SKM-1 treated with dmso at 0.1 percent for 144 hours (cell line): ENCODE results near the gene GAREM1.
"Not testable (repeated sequence)": the region's sequence is repeated elsewhere in the genome, so short reads cannot be mapped to it uniquely, and the experiment has no call there.

Experiments used
- DNase-seq: peaks from one replicate; lab custom pipeline; 2025; ENCODE audit not compliant: unreplicated experiment; lab: John Stamatoyannopoulos, UW

Gene GAREM1

GRCh38 chr18:32295604-32296003 lies 175.1 kb downstream of the GAREM1 start:
- no peak for DNase-seq

DNA sequence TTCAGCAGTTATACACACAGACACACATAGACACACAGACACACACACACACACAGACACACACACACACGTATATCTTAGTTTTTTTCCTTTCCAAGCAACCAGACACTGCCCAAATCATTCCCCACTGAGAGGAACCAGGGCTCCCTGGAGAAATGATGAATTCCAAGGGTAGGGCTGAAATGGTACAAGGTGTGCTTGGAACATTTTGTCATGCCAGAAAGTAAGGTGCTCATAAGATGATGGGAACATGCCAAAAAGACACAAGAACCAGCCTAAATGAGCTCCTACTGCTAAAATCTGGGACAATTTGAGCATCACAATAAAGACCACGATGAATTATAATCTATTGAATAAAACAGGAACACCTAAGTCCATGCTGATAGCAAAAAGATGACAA lies 177.6 kb downstream of the GAREM1 start:
- no peak for DNase-seq

DNA sequence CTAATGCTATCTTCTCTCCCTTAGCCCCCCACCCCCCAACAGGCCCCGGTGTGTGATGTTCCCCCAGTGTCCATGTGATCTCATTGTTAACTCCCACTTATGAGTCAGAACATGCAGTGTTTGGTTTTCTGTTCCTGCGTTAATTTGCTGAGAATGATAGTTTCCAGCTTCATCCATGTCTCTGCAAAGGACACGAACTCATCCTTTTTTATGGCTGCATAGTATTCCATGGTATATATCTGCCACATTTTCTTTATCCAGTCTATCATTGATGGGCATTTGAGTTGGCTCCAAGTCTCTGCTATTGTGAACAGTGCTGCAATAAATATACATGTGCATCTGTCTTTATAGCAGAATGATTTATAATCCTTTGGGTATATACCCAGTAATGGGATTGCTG lies 179.1 kb downstream of the GAREM1 start:
- DNase-seq: not testable (repeated sequence)

DNA sequence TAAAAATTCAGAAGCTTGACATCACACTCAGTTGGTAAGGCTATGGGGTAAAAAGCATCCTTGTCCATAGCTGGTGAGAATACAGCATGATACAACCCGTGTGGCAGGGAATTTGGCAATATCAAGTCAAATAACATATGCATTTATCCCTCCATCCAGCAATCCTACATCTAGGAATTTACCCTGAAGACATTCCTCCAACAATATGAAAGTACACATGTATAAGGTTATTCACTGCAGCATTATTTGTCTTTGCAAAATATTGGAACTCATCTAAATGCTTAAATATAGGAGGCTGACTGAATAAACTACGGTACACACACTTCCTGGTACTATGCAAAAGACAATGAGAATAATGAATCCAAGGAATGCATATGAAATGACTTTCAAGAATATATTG lies 179.9 kb downstream of the GAREM1 start:
- DNase-seq: no peak

GRCh38 chr18:32289483-32290075 lies 181.1 kb downstream of the GAREM1 start:
- DNase-seq: peak; percentile 63

DNA sequence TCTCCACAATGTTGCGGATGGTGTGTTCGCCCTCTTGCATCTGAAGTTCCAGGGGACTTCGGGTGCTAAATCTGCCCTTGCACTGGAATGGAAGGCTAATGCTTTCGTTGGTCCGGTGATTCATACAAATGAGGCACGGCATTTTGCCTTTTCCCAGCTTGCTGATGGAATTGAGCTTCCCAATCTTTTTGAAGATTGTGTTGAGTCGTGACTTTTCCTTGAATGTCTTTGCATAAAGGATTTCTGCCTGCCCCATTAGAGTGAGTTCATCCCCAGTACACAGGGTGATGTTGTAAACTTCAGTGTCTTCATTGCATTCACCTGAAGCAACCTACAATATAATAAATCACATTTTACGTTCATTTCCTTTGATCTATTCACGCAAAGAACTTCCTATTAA lies 182.8 kb downstream of the GAREM1 start:
- DNase-seq: no peak

- DNase-seq: no peak
These were observed 183.4 kb downstream of the GAREM1 start for GRCh38 chr18:32287249-32287648.

DNA sequence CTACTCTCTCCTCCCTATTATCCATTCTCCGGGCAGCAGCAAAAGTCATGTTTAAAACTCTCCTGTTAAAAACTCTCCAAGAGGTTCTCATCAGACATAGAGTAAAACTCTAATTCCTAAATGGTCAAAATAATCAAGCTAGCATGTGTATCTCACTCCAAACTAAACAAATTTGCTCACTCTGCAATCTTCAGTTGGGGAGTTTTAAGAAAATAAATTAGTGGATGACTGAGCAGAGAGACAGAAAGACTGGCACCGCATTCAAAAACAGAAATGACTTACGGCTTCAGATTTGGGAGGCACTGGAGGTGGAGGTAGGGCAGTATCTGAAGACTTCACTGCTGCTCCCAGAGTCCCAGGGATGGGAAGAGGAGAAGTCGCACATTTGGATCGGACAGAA lies 183.9 kb downstream of the GAREM1 start:
- no peak for DNase-seq

DNA sequence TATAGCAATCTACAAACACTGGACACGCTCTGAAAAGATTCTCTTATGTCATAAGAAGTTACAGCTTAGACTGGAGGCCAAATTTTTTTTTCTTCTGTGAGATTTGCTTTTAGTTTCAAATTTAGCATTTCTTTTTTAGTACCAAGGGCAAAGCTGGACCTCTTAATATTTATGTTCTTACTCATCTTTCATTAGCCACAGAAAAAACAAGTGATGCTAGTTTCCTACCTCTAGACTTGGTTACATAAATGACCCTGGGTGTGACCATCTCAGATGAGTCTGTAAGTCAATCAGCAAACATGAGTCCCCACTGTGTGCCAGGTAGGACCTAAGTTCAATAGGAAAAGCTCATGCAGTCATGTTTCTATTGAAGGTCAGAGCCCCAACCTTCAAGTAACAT lies 186.4 kb downstream of the GAREM1 start:
- DNase-seq: no peak

DNA sequence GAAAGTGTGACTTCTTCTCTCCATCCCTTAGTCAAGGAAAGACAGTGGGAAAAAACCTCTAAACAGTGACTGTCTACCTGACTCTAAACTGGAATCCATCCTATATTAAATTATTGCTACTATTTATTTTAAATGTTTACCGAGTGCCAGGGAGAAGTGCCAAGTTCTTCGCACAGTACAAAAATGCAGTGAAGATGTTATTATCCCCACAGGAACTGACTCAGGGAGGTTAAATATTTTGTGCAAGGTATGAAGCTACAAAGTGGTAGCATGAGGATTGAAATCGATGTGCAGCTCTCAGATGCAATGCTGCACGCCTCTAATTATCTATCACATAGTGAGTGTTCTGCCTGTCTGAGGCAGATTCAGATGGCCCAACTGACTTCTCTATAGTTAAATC lies 189.8 kb downstream of the GAREM1 start:
- no peak for DNase-seq

GRCh38 chr18:32280188-32280783 lies 190.4 kb downstream of the GAREM1 start:
- DNase-seq: no peak

DNA sequence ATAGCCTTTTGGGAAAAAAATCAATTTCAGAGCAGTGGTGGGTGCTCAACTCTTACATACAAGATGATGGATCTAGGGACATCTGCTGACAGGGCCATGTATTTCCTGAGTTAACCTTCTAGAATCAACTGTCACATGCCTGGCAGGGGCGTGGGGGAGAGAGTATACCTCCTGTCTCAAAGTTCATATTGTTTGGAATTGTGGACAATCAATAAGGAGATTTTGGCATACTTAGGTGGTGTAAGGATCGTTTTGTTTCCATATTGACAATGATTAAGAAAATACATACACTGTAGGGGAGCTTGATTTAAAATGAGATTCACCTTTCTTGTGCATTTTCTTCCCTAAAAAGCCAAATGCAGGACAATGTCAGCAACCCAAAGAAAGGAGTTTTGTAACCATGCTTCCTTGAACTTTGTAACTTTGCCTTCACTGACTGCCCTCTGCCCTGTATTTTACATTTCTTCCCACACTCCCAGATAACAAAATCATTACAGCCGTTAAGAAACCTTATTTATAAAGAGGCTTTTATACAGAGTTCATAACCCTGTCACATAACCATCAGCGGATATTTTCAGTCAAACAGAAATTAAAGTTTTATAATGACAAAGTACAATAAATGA lies 192.4 kb downstream of the GAREM1 start:
- no peak for DNase-seq

GRCh38 chr18:32277549-32277948 lies 193.1 kb downstream of the GAREM1 start:
- no peak for DNase-seq

DNA sequence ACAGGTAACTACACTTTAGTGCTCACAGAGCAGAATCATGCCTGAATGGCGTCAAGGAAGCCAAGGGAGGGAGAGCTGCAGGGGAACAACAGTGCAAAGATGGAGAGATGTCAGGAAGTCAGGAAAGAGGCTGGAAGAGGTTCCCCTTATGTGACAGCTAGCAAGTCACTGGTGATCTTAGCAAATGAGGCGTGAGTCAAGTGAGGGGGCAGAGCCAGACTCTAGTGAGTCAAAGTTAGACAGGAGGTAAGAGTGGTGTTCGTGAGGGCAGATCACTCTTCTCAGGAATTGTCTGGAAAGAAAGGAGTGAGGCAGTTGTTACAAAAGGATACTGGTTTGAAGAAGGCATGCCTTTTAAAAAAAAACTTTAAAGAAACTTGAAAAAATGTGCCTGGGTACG lies 193.8 kb downstream of the GAREM1 start:
- no peak for DNase-seq

GRCh38 chr18:32276256-32276655 lies 194.4 kb downstream of the GAREM1 start:
- DNase-seq: no peak

DNA sequence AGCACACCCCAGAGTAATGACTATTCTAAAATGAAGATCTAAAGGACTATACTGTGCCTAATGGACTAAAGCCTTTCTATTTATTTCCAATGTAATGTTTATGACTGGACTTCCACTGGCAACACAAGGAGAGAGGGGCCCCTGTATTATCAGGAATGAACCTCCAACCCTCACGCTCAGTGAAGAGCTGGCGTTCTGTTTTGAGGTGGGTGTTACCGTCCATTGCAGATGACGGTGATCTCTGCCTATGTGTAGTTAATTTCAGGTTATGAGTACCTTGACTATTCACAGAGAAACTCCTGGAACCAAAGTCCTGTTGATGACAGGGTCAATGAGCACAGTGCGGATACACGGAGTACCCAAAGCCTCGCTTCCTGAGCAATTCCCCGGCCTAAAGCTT lies 195.5 kb downstream of the GAREM1 start:
- DNase-seq: no peak

- DNase-seq: no peak
These were observed 196.4 kb downstream of the GAREM1 start for GRCh38 chr18:32274307-32274706.

DNA sequence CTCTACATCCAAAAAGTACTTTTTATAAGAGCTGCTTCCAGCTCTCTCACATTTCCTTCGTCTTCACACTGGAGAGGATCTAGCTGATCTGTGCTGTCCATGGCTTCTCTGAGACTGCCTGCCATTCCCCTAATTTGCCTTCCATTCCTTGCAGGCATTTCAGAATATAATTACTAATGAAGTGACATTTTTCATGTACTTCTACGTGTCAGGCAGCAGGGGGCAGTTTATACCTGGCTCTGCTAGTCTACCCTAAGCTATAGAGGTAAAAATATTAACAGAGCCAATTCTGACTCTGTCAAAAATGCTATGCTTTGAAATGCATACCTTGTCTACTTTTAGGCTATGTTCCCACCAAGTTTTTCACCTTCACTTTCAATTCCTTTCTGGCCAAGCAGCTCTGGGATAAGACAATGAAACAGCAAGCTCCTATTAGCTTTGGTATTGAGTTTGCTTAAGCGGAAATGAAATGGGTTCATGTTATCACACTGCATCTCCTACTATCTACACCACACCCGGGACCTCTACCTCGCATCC lies 198.9 kb downstream of the GAREM1 start:
- peak; percentile 65 for DNase-seq

- DNase-seq: no peak
These were observed 200.3 kb downstream of the GAREM1 start for GRCh38 chr18:32270341-32270740.

DNA sequence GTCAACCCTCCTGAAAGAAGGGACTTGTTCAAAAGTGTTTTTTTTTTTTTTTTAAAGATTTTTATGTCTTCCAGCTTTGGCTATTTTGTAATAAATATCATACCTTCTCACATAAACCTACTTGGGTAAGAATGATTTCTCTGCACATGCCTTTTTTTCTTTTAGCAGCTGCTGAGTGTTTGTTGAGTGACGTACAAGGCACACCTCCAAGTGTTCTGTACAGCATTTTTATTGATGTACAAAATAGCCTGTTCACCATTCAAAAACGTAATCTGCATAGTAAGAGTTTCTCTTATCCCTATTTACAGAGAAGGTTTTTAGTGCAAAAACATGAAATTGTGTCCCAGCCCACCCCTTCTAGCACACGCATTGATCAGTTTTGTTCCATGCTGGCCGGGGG lies 203.2 kb downstream of the GAREM1 start:
- no peak for DNase-seq

DNA sequence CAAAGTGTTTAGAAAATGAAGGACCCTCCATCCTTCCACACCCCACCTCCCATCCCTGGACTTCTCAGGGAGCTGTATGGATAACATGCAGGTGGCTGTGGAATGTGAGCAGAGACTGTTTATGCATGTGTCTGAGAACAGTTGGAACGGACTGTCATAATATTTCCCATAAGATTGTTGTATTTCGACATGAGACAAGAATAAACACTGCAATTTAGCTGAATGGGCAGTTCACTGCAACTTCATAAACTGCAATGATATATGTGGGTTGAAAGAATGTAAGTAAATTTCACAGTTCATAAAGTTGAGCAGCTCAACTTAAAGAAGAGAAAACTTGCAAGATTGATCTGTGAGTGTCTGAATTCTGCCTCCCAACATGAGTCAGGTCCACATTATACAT lies 206.3 kb downstream of the GAREM1 start:
- no peak for DNase-seq

- DNase-seq: no peak
These were observed 208.6 kb downstream of the GAREM1 start for GRCh38 chr18:32262092-32262491.

- DNase-seq: no peak
These were observed 209.7 kb downstream of the GAREM1 start for GRCh38 chr18:32261003-32261402.
